Peyer's patch (tissue), 4 donors: ENCODE measurements around the gene PPP2R2C. TPM values are rescaled to one million over a fixed set of nuclear protein-coding genes. Genes with fewer than 3 reads are reported as not detected.

Experiments used
- DNase-seq, 3 donors: peaks; one replicate each; pipeline ENCODE4 v3.0.0-alpha.2; 2017 to 2019
- H3K27ac ChIP-seq, 4 donors: fragments of 200-600 bp; sonication (generic); one replicate each; pipeline ENCODE4 v1.5.1; 2016 to 2019
- H3K27me3 ChIP-seq, 2 donors: fragments of 200-600 bp; sonication (generic); one replicate each; pipeline ENCODE4 v1.5.1; 2019
- H3K36me3 ChIP-seq, 3 donors: fragments of 200-600 bp; sonication (generic); one replicate each; pipeline ENCODE4 v1.5.1; 2016 to 2019
- H3K4me1 ChIP-seq, 4 donors: fragments of 200-600 bp; sonication (generic); one replicate each; pipeline ENCODE4 v1.5.1; 2016 to 2019
- H3K4me3 ChIP-seq, 4 donors: fragments of 200-600 bp; sonication (generic); 1 replicate in 3 of 4; 2 replicates in 1 of 4; pipeline ENCODE4 v1.5.1; 2016 to 2019; ENCODE audit warnings: mild to moderate bottlenecking in 1 of 4
- H3K9me3 ChIP-seq, 4 donors: fragments of 200-600 bp; sonication (generic); one replicate each; pipeline ENCODE4 v1.5.1; 2016 to 2019; ENCODE audit warnings: mild to moderate bottlenecking in 1 of 4
- CTCF ChIP-seq, 6 experiments: fragments of 450-650 bp in 4 of 6; fragments of 200-600 bp in 2 of 6; sonication (generic) in 1 of 6; IDR thresholded peaks; one replicate each; pipeline ENCODE4 v1.5.1; 2017 to 2019; ENCODE audit warnings: antibody characterized with exemption in 6 of 6, mild to moderate bottlenecking in 3 of 6, moderate library complexity in 1 of 6
- POLR2A ChIP-seq, 2 donors: fragments of 450-650 bp; IDR thresholded peaks; one replicate each; pipeline ENCODE4 v1.5.1; 2017; ENCODE audit warnings: antibody characterized with exemption in 2 of 2, mild to moderate bottlenecking in 2 of 2, moderate library complexity in 2 of 2
- total RNA-seq, 4 donors: library from RNA; depleted of rRNA; stranded (reverse); fragments of >200 nt; gene quantifications; one replicate each; pipeline ENCODE4 v1.1.0, GENCODE V29; 2016

PPP2R2C gene
- total RNA-seq, 4 donors from 2014 or later, result 0.27 to 4.1 TPM; not detected in 2

- Histone ChIP-seq H3K27ac (no peak overlapping the region), H3K36me3 (no peaks in the 10 kb centered on the region), H3K9me3 (no peaks in the 10 kb centered on the region), H3K4me3 (no peak overlapping the region), H3K4me1 (no peaks in the 10 kb centered on the region), H3K27me3 (no peaks in the 10 kb centered on the region)
- no peak for DNase-seq
- TF ChIP-seq POLR2A (IDR thresholded peaks at IDR 0.05) (no peak), CTCF (IDR thresholded peaks at IDR 0.05) (no peak)
Observed at GRCh38 chr4:6356076-6356560, 116.3 kb downstream of the PPP2R2C start.

DNA sequence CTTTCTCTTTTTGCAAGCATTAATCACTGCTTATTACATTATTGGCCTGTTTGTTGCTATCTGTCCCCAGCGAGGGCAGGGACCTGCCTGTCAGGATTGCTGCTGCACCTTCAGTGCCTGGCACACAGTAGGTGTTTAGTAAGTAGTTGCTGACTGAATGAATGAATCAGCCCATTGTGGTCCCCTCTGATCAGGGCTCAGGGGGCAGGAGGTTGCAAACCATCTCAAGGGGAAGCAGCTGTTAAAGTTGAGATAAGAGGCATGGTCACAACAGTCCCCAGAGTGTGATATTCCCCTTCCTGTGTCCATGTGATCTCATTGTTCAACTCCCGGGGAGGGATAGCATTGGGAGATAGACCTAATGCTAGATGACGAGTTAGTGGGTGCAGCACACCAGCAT, 117.4 kb downstream of the PPP2R2C start:
- Histone ChIP-seq H3K4me1 (no peaks in the 10 kb centered on the region), H3K27me3 (no peaks in the 10 kb centered on the region), H3K27ac (no peak overlapping the region), H3K9me3 (no peaks in the 10 kb centered on the region), H3K36me3 (no peaks in the 10 kb centered on the region), H3K4me3 (no peak overlapping the region)
- DNase-seq, result no peak
- TF ChIP-seq POLR2A (IDR thresholded peaks at IDR 0.05) (no peak), CTCF (IDR thresholded peaks at IDR 0.05) (no peak)

- TF ChIP-seq CTCF (IDR thresholded peaks at IDR 0.05), result no peak
- no peak for TF ChIP-seq POLR2A (IDR thresholded peaks at IDR 0.05)
- H3K4me3 ChIP-seq, result no peak overlapping the region
- H3K27ac ChIP-seq, result no peak overlapping the region
- H3K36me3 ChIP-seq, result no peaks in the 10 kb centered on the region
- H3K9me3 ChIP-seq, result no peaks in the 10 kb centered on the region
- no peaks in the 10 kb centered on the region for H3K27me3 ChIP-seq
- DNase-seq, result no peak
- H3K4me1 ChIP-seq, result no peaks in the 10 kb centered on the region
Observed at GRCh38 chr4:6354626-6355025, 117.8 kb downstream of the PPP2R2C start.

DNA sequence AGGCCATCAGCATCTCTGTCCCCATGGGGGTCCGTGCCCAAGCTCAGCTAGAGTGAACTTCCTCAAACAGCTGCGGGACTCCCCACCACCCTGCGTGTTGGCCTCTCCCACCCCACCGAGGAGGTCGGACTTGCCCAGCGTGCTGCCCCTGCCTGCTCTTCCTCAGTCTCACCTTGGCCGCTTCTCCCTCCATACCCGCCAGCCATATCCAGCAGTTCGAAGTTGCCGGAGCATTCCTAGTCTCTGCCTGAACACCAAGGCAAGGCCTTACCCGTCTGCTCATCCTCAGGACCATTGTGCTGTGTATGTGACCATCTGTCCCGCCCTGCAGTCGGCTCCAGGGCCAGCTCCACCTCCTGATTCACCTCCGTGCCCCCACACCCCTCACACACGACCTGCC, 118.3 kb downstream of the PPP2R2C start:
- no peaks in the 10 kb centered on the region for H3K27me3 ChIP-seq
- no peak for TF ChIP-seq POLR2A (IDR thresholded peaks at IDR 0.05)
- no peak for TF ChIP-seq CTCF (IDR thresholded peaks at IDR 0.05)
- no peaks in the 10 kb centered on the region for H3K9me3 ChIP-seq

GRCh38 chr4:6352031-6352692, 120.3 kb downstream of the PPP2R2C start:
- Histone ChIP-seq H3K9me3 (no peaks in the 10 kb centered on the region), H3K4me3 (no peak overlapping the region), H3K27me3 (no peaks in the 10 kb centered on the region), H3K27ac (no peak overlapping the region), H3K4me1 (no peaks in the 10 kb centered on the region), H3K36me3 (no peaks in the 10 kb centered on the region)
- TF ChIP-seq CTCF (IDR thresholded peaks at IDR 0.05) (no peak), POLR2A (IDR thresholded peaks at IDR 0.05) (no peak)
- DNase-seq, result no peak

More for the DNA sequence above, 118.3 kb downstream of the PPP2R2C start:
- H3K4me3 ChIP-seq, result no peak overlapping the region
- no peaks in the 10 kb centered on the region for H3K4me1 ChIP-seq
- H3K27ac ChIP-seq, result no peak overlapping the region
- no peak for DNase-seq
- no peaks in the 10 kb centered on the region for H3K36me3 ChIP-seq
